Hepatocyte (in vitro differentiated cells): ENCODE results near the gene SIDT1. TPM values are rescaled to one million over a fixed set of nuclear protein-coding genes. Genes with fewer than 3 reads are reported as not detected.

Experiments
- DNase-seq: peaks from one replicate; pipeline ENCODE4 v3.0.0-alpha.2; 2016; ENCODE audit warnings: low spot score
- H2AFZ ChIP-seq: fragments of 200-600 bp; sonication (generic); 2 replicates; pipeline ENCODE4 v1.6.0; 2016; ENCODE audit warnings: antibody characterized with exemption, mild to moderate bottlenecking
- H3K27ac ChIP-seq: fragments of 200-600 bp; sonication (generic); 2 replicates; pipeline ENCODE4 v1.5.1; 2016; ENCODE audit warnings: mild to moderate bottlenecking
- H3K27me3 ChIP-seq: fragments of 200-600 bp; sonication (generic); 2 replicates; pipeline ENCODE4 v1.6.1; 2016
- H3K36me3 ChIP-seq: fragments of 200-600 bp; sonication (generic); replicated peaks from 2 replicates; pipeline ENCODE4 v1.5.1; 2016; ENCODE audit warnings: low read depth; ENCODE audit not compliant: insufficient read depth
- H3K4me1 ChIP-seq: fragments of 200-600 bp; sonication (generic); 2 replicates; pipeline ENCODE4 v1.5.1; 2016; ENCODE audit warnings: mild to moderate bottlenecking, moderate library complexity; ENCODE audit not compliant: insufficient read depth
- H3K4me2 ChIP-seq: fragments of 200-600 bp; sonication (generic); 2 replicates; pipeline ENCODE4 v1.6.0; 2016
- H3K4me3 ChIP-seq: fragments of 200-600 bp; sonication (generic); 2 replicates; pipeline ENCODE4 v1.5.1; 2016; ENCODE audit warnings: mild to moderate bottlenecking
- H3K79me2 ChIP-seq: fragments of 200-600 bp; sonication (generic); 2 replicates; pipeline ENCODE4 v1.6.0; 2017; ENCODE audit warnings: mild to moderate bottlenecking
- H3K9me2 ChIP-seq: fragments of 200-600 bp; sonication (generic); replicated peaks from 2 replicates; pipeline ENCODE4 v1.6.0; 2017; ENCODE audit warnings: mild to moderate bottlenecking; ENCODE audit not compliant: insufficient read depth
- H3K9me3 ChIP-seq: fragments of 200-600 bp; sonication (generic); 2 replicates; pipeline ENCODE4 v1.5.1; 2016; ENCODE audit warnings: low read depth, mild to moderate bottlenecking
- H4K20me1 ChIP-seq: fragments of 200-600 bp; sonication (generic); 2 replicates; pipeline ENCODE4 v1.6.0; 2016; ENCODE audit warnings: mild to moderate bottlenecking; ENCODE audit not compliant: insufficient read depth, poor library complexity, severe bottlenecking
- EZH2 ChIP-seq: fragments of 200-600 bp; sonication (generic); IDR thresholded peaks from 2 replicates; pipeline ENCODE4 v1.6.1; 2016; ENCODE audit warnings: antibody characterized with exemption, mild to moderate bottlenecking, borderline replicate concordance
- EZH2phosphoT487 ChIP-seq: fragments of 200-600 bp; sonication (generic); IDR thresholded peaks from one replicate; pipeline ENCODE4 v1.6.1; 2018; ENCODE audit warnings: antibody characterized with exemption, mild to moderate bottlenecking, low read depth, moderate library complexity; ENCODE audit not compliant: unreplicated experiment, severe bottlenecking
- WGBS: methylation state at CpG from one replicate; pipeline ENCODE4 v1.1.6; 2016; ENCODE audit warnings: low lambda C conversion rate; ENCODE audit errors: missing lambda C conversion rate; 5-methylcytosine and 5-hydroxymethylcytosine counted together
- polyA plus RNA-seq: library from polyadenylated mRNA; unstranded; fragments of >200 nt; fragmentation: Nextera tagmentation; extraction: Ambion mirVana; gene quantifications from 2 replicates; pipeline ENCODE4 v1.2.1, GENCODE V29; 2016
- total RNA-seq: library from RNA; depleted of rRNA; stranded (reverse); fragments of >200 nt; gene quantifications from 2 replicates; pipeline ENCODE4 v1.2.3, GENCODE V29; 2014
- TF ChIP-seq, protein P1 (sequence below): fragments of 200-600 bp; sonication (generic); IDR thresholded peaks from 2 replicates; pipeline ENCODE4 v1.5.1; 2016; ENCODE audit warnings: antibody characterized with exemption, mild to moderate bottlenecking; ENCODE audit not compliant: poor library complexity

The SIDT1 gene
- total and polyA plus RNA-seq, 2 experiments from 2014 or later, result 0.18 to 0.90 TPM

- Histone ChIP-seq H4K20me1 (no peaks in the 10 kb centered on the region), H3K79me2 (no peaks in the 10 kb centered on the region), H3K36me3 (no peaks in the 10 kb centered on the region), H3K27me3 (peaks cover 63% of the 10 kb centered on the region), H3K4me2 (no peak overlapping the region), H3K4me3 (no peak overlapping the region), H3K9me3 (no peaks in the 10 kb centered on the region), H2AFZ (no peak overlapping the region), H3K9me2 (no peaks in the 10 kb centered on the region), H3K4me1 (no peaks in the 10 kb centered on the region), H3K27ac (no peak overlapping the region)
- 87% methylated on average over 4 of the region's 4 CpGs for WGBS
- no peak for DNase-seq
- TF ChIP-seq EZH2 (no peak), EZH2phosphoT487 (no peak)
- TF ChIP-seq, protein P1, sequence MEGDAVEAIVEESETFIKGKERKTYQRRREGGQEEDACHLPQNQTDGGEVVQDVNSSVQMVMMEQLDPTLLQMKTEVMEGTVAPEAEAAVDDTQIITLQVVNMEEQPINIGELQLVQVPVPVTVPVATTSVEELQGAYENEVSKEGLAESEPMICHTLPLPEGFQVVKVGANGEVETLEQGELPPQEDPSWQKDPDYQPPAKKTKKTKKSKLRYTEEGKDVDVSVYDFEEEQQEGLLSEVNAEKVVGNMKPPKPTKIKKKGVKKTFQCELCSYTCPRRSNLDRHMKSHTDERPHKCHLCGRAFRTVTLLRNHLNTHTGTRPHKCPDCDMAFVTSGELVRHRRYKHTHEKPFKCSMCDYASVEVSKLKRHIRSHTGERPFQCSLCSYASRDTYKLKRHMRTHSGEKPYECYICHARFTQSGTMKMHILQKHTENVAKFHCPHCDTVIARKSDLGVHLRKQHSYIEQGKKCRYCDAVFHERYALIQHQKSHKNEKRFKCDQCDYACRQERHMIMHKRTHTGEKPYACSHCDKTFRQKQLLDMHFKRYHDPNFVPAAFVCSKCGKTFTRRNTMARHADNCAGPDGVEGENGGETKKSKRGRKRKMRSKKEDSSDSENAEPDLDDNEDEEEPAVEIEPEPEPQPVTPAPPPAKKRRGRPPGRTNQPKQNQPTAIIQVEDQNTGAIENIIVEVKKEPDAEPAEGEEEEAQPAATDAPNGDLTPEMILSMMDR, result no peak
Observed at GRCh38 chr3:113534365-113534764, 2.0 kb downstream of the SIDT1 start.

DNA sequence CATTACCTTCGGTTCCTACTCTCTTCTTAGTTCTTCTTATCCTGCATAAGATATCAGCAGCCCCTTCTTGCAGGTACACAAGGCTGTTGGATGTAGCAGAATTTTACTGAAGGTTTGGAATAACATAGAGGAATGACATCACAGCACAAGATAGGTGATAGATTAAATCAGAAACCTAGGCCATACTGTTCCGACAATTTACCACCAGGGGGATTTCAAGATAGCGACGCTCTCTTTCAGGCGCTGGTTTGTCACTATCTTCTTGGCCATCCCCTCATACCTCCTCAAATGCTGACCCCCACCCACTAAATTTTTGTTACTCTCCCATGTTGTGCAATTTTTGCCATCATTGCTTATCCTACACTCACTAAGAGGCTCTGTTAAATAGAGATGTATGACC is 3.5 kb downstream of the SIDT1 start:
- Histone ChIP-seq H3K27ac (no peak overlapping the region), H3K9me2 (no peaks in the 10 kb centered on the region), H4K20me1 (no peaks in the 10 kb centered on the region), H2AFZ (no peak overlapping the region), H3K4me2 (no peak overlapping the region), H3K79me2 (no peaks in the 10 kb centered on the region), H3K36me3 (no peaks in the 10 kb centered on the region), H3K27me3 (peaks cover 48% of the 10 kb centered on the region), H3K4me3 (no peak overlapping the region), H3K9me3 (no peaks in the 10 kb centered on the region), H3K4me1 (no peaks in the 10 kb centered on the region)
- WGBS, result 49% methylated on average over 5 of the region's 5 CpGs
- TF ChIP-seq EZH2 (no peak), EZH2phosphoT487 (no peak)
- TF ChIP-seq, protein P1, result no peak
- DNase-seq, result no peak

GRCh38 chr3:113536627-113537101 is 4.3 kb downstream of the SIDT1 start:
- Histone ChIP-seq H3K4me2 (no peak overlapping the region), H3K79me2 (no peaks in the 10 kb centered on the region), H3K4me3 (no peak overlapping the region), H3K9me2 (no peaks in the 10 kb centered on the region), H3K36me3 (no peaks in the 10 kb centered on the region), H3K27me3 (peaks cover 40% of the 10 kb centered on the region), H3K27ac (no peak overlapping the region), H2AFZ (no peak overlapping the region), H3K4me1 (no peaks in the 10 kb centered on the region), H4K20me1 (no peaks in the 10 kb centered on the region), H3K9me3 (no peaks in the 10 kb centered on the region)
- DNase-seq, result no peak
- no peak for TF ChIP-seq EZH2phosphoT487
- TF ChIP-seq, protein P1, result no peak
- TF ChIP-seq EZH2, result no peak

- H2AFZ ChIP-seq, result no peak overlapping the region
- no peak for DNase-seq
- H3K9me2 ChIP-seq, result no peaks in the 10 kb centered on the region
- H3K36me3 ChIP-seq, result no peaks in the 10 kb centered on the region
- H3K4me3 ChIP-seq, result no peak overlapping the region
- no peak overlapping the region for H3K4me2 ChIP-seq
- TF ChIP-seq, protein P1, result no peak
- no peaks in the 10 kb centered on the region for H3K79me2 ChIP-seq
- no peaks in the 10 kb centered on the region for H4K20me1 ChIP-seq
- H3K9me3 ChIP-seq, result no peaks in the 10 kb centered on the region
- peaks cover 35% of the 10 kb centered on the region for H3K27me3 ChIP-seq
- H3K27ac ChIP-seq, result no peak overlapping the region
- H3K4me1 ChIP-seq, result no peaks in the 10 kb centered on the region
Observed at GRCh38 chr3:113537155-113537554, 4.8 kb downstream of the SIDT1 start.
